HL-60 (cell line): ENCODE measurements around the gene ODAM.

Experiments
- DNase-seq, 2 experiments: peaks; one replicate each; pipeline ENCODE4 v3.0.0-alpha.2; 2010 to 2020; ENCODE audit warnings: low read depth in 1 of 2, low spot score in 1 of 2
- H3K27ac ChIP-seq: fragments of 250-450 bp; sonication (Bioruptor Pico); replicated peaks from 2 replicates; pipeline ENCODE4 v1.5.1; 2020; ENCODE audit warnings: mild to moderate bottlenecking, moderate library complexity
- H3K27me3 ChIP-seq: fragments of 250-450 bp; sonication (Bioruptor Pico); 2 replicates; pipeline ENCODE4 v1.5.1; 2021; ENCODE audit warnings: mild to moderate bottlenecking, moderate library complexity; ENCODE audit not compliant: insufficient read depth, poor library complexity, severe bottlenecking
- H3K4me3 ChIP-seq: replicated peaks from 2 replicates; pipeline ENCODE4 v1.5.1; 2011; ENCODE audit warnings: mild to moderate bottlenecking, control low read depth, low read length; ENCODE audit not compliant: insufficient read depth
- CTCF ChIP-seq: IDR thresholded peaks from one replicate; pipeline ENCODE4 v1.5.1; 2011; ENCODE audit warnings: low read length, control low read depth, inconsistent platforms; ENCODE audit not compliant: insufficient read depth
- GABPA ChIP-seq: IDR thresholded peaks from 2 replicates; pipeline ENCODE4 v1.6.1; 2012; ENCODE audit warnings: low read depth
- POLR2AphosphoS5 ChIP-seq: IDR thresholded peaks from 2 replicates; pipeline ENCODE4 v1.6.1; 2012; ENCODE audit warnings: low read depth
- SPI1 ChIP-seq: IDR thresholded peaks from 2 replicates; pipeline ENCODE4 v1.6.1; 2012; ENCODE audit warnings: low read depth, mild to moderate bottlenecking, borderline replicate concordance
- long read RNA-seq: library from polyadenylated mRNA; unstranded; transcript quantifications from one replicate; pipeline ENCODE4 v2.0.0, GENCODE V29; 2020
- TF ChIP-seq, protein P1 (sequence below): IDR thresholded peaks from 2 replicates; pipeline ENCODE4 v1.6.1; 2012; ENCODE audit warnings: low read depth; ENCODE audit not compliant: insufficient replicate concordance

The ODAM gene, protein sequence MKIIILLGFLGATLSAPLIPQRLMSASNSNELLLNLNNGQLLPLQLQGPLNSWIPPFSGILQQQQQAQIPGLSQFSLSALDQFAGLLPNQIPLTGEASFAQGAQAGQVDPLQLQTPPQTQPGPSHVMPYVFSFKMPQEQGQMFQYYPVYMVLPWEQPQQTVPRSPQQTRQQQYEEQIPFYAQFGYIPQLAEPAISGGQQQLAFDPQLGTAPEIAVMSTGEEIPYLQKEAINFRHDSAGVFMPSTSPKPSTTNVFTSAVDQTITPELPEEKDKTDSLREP
- long read RNA-seq, result 0 reads

DNA sequence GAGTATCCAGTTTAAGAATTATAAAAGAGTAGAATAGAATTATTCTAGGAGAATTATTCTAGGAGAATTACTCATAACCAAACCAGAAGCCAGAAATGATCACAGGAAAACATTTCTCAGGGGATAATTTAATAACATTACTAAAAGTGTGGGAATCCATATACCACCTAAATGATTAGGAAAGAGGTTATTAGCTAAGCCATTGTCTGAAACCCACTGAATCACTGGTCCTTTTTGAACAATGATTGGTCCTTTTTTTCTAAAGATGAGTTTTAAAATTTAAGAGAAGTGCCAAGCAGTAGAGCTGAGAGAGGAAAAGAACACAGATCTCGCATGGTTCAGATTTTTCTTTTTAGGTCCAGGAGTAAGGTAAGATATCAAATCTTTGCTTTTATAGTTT, at the start of gene ODAM:
Gene ODAM (plus strand): TSS at position 301 of the 400 bp plus-strand sequence. CDS start 819 bp downstream, outside the sequence.
- no peak within 1 kb of the TSS for H3K4me3 ChIP-seq

DNA sequence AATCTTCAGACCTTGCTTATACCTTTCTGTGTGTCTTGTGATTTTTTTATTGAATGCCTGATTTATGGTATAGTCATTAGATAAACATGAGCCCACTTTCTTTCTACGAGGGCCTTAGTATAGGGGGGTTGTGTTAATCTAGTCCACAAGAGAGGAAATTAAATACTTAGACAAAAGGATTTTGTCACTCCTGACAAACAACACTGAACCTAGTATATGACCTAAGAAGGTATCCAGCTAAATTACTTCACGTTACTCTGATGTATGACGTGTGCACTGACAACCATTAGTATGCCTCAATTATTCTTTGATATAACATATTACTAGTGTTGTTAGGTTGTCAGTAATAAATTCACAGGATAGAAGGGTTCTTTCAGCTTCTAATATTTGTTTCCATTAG, 44.3 kb upstream of the ODAM start:
- TF ChIP-seq CTCF (no peak), POLR2AphosphoS5 (no peak)
- Histone ChIP-seq H3K4me3 (no peak overlapping the region), H3K27me3 (no peaks in the 10 kb centered on the region), H3K27ac (no peak overlapping the region)
- no peak for DNase-seq

More for the DNA sequence above, at the start of gene ODAM:
- TF ChIP-seq CTCF (no peak), POLR2AphosphoS5 (no peak), GABPA (no peak), SPI1 (no peak)
- TF ChIP-seq, protein P1, sequence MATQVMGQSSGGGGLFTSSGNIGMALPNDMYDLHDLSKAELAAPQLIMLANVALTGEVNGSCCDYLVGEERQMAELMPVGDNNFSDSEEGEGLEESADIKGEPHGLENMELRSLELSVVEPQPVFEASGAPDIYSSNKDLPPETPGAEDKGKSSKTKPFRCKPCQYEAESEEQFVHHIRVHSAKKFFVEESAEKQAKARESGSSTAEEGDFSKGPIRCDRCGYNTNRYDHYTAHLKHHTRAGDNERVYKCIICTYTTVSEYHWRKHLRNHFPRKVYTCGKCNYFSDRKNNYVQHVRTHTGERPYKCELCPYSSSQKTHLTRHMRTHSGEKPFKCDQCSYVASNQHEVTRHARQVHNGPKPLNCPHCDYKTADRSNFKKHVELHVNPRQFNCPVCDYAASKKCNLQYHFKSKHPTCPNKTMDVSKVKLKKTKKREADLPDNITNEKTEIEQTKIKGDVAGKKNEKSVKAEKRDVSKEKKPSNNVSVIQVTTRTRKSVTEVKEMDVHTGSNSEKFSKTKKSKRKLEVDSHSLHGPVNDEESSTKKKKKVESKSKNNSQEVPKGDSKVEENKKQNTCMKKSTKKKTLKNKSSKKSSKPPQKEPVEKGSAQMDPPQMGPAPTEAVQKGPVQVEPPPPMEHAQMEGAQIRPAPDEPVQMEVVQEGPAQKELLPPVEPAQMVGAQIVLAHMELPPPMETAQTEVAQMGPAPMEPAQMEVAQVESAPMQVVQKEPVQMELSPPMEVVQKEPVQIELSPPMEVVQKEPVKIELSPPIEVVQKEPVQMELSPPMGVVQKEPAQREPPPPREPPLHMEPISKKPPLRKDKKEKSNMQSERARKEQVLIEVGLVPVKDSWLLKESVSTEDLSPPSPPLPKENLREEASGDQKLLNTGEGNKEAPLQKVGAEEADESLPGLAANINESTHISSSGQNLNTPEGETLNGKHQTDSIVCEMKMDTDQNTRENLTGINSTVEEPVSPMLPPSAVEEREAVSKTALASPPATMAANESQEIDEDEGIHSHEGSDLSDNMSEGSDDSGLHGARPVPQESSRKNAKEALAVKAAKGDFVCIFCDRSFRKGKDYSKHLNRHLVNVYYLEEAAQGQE, result no peak
- Histone ChIP-seq H3K27ac (no peak within 1 kb of the TSS), H3K27me3 (no peaks in the 10 kb centered on the region)
- no peak for DNase-seq

DNA sequence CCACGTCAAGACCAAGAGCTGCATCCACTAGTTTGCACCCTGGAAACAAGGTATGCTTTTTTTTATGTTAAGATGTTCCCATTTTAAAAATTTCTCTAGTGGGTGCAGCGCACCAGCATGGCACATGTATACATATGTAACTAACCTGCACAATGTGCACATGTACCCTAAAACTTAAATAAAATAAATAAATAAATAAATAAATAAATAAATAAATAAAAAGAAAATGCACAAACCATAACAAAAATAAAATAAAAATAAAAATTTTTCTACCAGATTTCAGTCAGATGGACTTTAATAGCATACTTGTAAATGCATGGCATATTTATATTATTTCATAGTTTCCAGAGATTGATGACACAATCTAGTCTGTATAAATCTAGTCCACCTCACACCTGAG, 43.4 kb upstream of the ODAM start:
- Histone ChIP-seq H3K27me3 (no peaks in the 10 kb centered on the region), H3K4me3 (no peak overlapping the region), H3K27ac (no peak overlapping the region)
- no peak for DNase-seq
- TF ChIP-seq SPI1 (no peak), CTCF (no peak), GABPA (no peak), POLR2AphosphoS5 (no peak)
- TF ChIP-seq, protein P1, result no peak

GRCh38 chr4:70153937-70154336, 41.6 kb upstream of the ODAM start, which contains the start of gene PRR27:
Gene PRR27 (plus strand): TSS chr4:70154237. CDS start chr4:70154376, 139 bp downstream.
- Histone ChIP-seq H3K27me3 (no peaks in the 10 kb centered on the region), H3K27ac (no peak within 1 kb of the TSS), H3K4me3 (no peak within 1 kb of the TSS)
- DNase-seq, result no peak
- TF ChIP-seq CTCF (no peak), SPI1 (no peak), POLR2AphosphoS5 (no peak)
- TF ChIP-seq, protein P1, result no peak
